OCI-LY3 (cell line): ENCODE data around the gene PODNL1.

ENCODE experiments used
- H2AFZ ChIP-seq: fragments of 200-600, 300-600 bp; shearing (Covaris generic); 2 replicates; pipeline ENCODE4 v1.6.0; 2014; ENCODE audit warnings: antibody characterized with exemption, low read depth, low read length
- H3K27ac ChIP-seq: fragments of 200-600, 300-600 bp; sonication (generic); 2 replicates; pipeline ENCODE4 v1.5.1; 2014; ENCODE audit warnings: mild to moderate bottlenecking, low read length, moderate library complexity, mixed read lengths
- H3K27me3 ChIP-seq: fragments of 200-600, 300-600 bp; sonication (generic); 2 replicates; pipeline ENCODE4 v1.6.1; 2014; ENCODE audit warnings: low read depth, low read length, mixed read lengths
- H3K36me3 ChIP-seq: fragments of 200-600, 300-600 bp; sonication (generic); replicated peaks from 2 replicates; pipeline ENCODE3; 2014; ENCODE audit warnings: low read depth, low read length, mixed read lengths
- H3K4me1 ChIP-seq: fragments of 300-600, 200-600 bp; sonication (generic); 2 replicates; pipeline ENCODE4 v1.6.1; 2014; ENCODE audit warnings: low read length, mixed read lengths
- H3K4me2 ChIP-seq: fragments of 200-600, 300-600 bp; sonication (generic); 2 replicates; pipeline ENCODE4 v1.6.1; 2014; ENCODE audit warnings: low read length, mixed read lengths
- H3K4me3 ChIP-seq: fragments of 300-600, 200-600 bp; sonication (generic); 2 replicates; pipeline ENCODE4 v1.5.1; 2014; ENCODE audit warnings: antibody characterized with exemption, mild to moderate bottlenecking, low read length, moderate library complexity
- H3K79me2 ChIP-seq: fragments of 300-600, 200-600 bp; shearing (Covaris generic); 2 replicates; pipeline ENCODE4 v1.6.1; 2014; ENCODE audit warnings: mild to moderate bottlenecking, low read length, mixed read lengths
- H3K9ac ChIP-seq: fragments of 300-600, 200-600 bp; shearing (Covaris generic); 2 replicates; pipeline ENCODE4 v1.6.0; 2014; ENCODE audit warnings: mild to moderate bottlenecking, low read length, moderate library complexity
- H3K9me3 ChIP-seq: fragments of 200-600, 300-600 bp; shearing (Covaris generic); 2 replicates; pipeline ENCODE4 v1.6.1; 2014; ENCODE audit warnings: low read length, mixed read lengths; ENCODE audit not compliant: insufficient read depth
- H4K20me1 ChIP-seq: fragments of 200-600, 300-600 bp; sonication (generic); 2 replicates; pipeline ENCODE4 v1.6.1; 2016; ENCODE audit warnings: low read length, mixed read lengths; ENCODE audit not compliant: insufficient read depth
- CTCF ChIP-seq: fragments of 200-600, 300-600 bp; sonication (generic); IDR thresholded peaks from 2 replicates; pipeline ENCODE4 v1.5.1; 2014; ENCODE audit warnings: antibody characterized with exemption, low read length, low read depth
- EZH2phosphoT487 ChIP-seq: fragments of 200-600 bp; shearing (Covaris generic); IDR thresholded peaks from 2 replicates; pipeline ENCODE4 v1.6.1; 2018; ENCODE audit warnings: antibody characterized with exemption, mixed run types, low read depth

PODNL1 gene

GRCh38 chr19:13914777-13915176 is 23.4 kb downstream of the PODNL1 start:
- TF ChIP-seq EZH2phosphoT487 (no peak), CTCF (no peak)
- no peaks in the 10 kb centered on the region for H3K4me1 ChIP-seq
- H2AFZ ChIP-seq: no peak overlapping the region
- no peaks in the 10 kb centered on the region for H3K9me3 ChIP-seq
- H4K20me1 ChIP-seq: no peaks in the 10 kb centered on the region
- H3K27me3 ChIP-seq: no peaks in the 10 kb centered on the region
- no peak overlapping the region for H3K4me3 ChIP-seq
- H3K9ac ChIP-seq: no peak overlapping the region
- no peak overlapping the region for H3K4me2 ChIP-seq
- H3K36me3 ChIP-seq: peaks cover 23% of the 10 kb centered on the region
- H3K79me2 ChIP-seq: no peaks in the 10 kb centered on the region
- H3K27ac ChIP-seq: no peak overlapping the region

GRCh38 chr19:13913352-13913751 is 24.9 kb downstream of the PODNL1 start:
- Histone ChIP-seq H3K36me3 (peaks cover 22% of the 10 kb centered on the region), H4K20me1 (no peaks in the 10 kb centered on the region)

GRCh38 chr19:13909430-13909829 is 28.8 kb downstream of the PODNL1 start:
- Histone ChIP-seq H3K4me2 (no peak overlapping the region), H2AFZ (no peak overlapping the region), H3K9ac (no peak overlapping the region), H3K36me3 (peaks cover 22% of the 10 kb centered on the region), H3K79me2 (0 out of 2 replicates have a peak, but pooled peaks cover 5% of the 10 kb centered on the region), H3K9me3 (no peaks in the 10 kb centered on the region), H4K20me1 (no peaks in the 10 kb centered on the region), H3K4me1 (peaks cover 11% of the 10 kb centered on the region), H3K4me3 (no peak overlapping the region), H3K27ac (no peak overlapping the region), H3K27me3 (no peaks in the 10 kb centered on the region)
- no peak for TF ChIP-seq CTCF
- TF ChIP-seq EZH2phosphoT487: no peak

More at GRCh38 chr19:13913352-13913751, 24.9 kb downstream of the PODNL1 start:
- Histone ChIP-seq H3K27ac (no peak overlapping the region), H3K27me3 (no peaks in the 10 kb centered on the region), H3K4me1 (no peaks in the 10 kb centered on the region), H3K9me3 (no peaks in the 10 kb centered on the region), H3K4me2 (no peak overlapping the region), H3K79me2 (no peaks in the 10 kb centered on the region), H3K4me3 (no peak overlapping the region), H3K9ac (no peak overlapping the region), H2AFZ (no peak overlapping the region)
- TF ChIP-seq CTCF (no peak), EZH2phosphoT487 (no peak)

- H3K4me1 ChIP-seq: peaks cover 11% of the 10 kb centered on the region
- no peaks in the 10 kb centered on the region for H3K27me3 ChIP-seq
- H3K9me3 ChIP-seq: no peaks in the 10 kb centered on the region
- peaks cover 22% of the 10 kb centered on the region for H3K36me3 ChIP-seq
- no peaks in the 10 kb centered on the region for H4K20me1 ChIP-seq
- TF ChIP-seq CTCF (no peak), EZH2phosphoT487 (no peak)
- H3K4me2 ChIP-seq: no peak overlapping the region
- 0 out of 2 replicates have a peak, but pooled peaks cover 5% of the 10 kb centered on the region for H3K79me2 ChIP-seq
- H2AFZ ChIP-seq: no peak overlapping the region
- no peak overlapping the region for H3K27ac ChIP-seq
- no peak overlapping the region for H3K9ac ChIP-seq
- H3K4me3 ChIP-seq: no peak overlapping the region
Observed at GRCh38 chr19:13908674-13909073, 29.5 kb downstream of the PODNL1 start.
